HepG2 (cell line): ENCODE measurements around the gene KLF3. TPM values are rescaled to one million over a fixed set of nuclear protein-coding genes. Genes with fewer than 3 reads are reported as not detected.

Experiments used
- KLF15 ChIP-seq: sonication (generic); formaldehyde crosslinking; IDR thresholded peaks from 2 replicates; pipeline ENCODE4 v1.8.1; 2023; ENCODE audit warnings: borderline replicate concordance, mild to moderate bottlenecking, inconsistent platforms, missing genetic modification reagents, mixed read lengths
- KLF9 ChIP-seq: IDR thresholded peaks from 2 replicates; pipeline ENCODE4 v1.6.1; 2016; ENCODE audit warnings: low read depth
- PHF8 ChIP-seq: sonication (generic); formaldehyde crosslinking; IDR thresholded peaks from 2 replicates; pipeline ENCODE4 v1.5.0; 2020; ENCODE audit warnings: missing genetic modification reagents
- SOX13 ChIP-seq, 3 experiments: fragments of 450-650 bp in 1 of 3; sonication (generic) in 1 of 3; formaldehyde crosslinking in 1 of 3; IDR thresholded peaks in 2 of 3; conservative IDR thresholded peaks in 1 of 3; 2 replicates each; pipeline versions ENCODE4 v1.5.0 to v1.6.1; 2016 to 2020; ENCODE audit warnings: antibody characterized with exemption in 1 of 3, mild to moderate bottlenecking in 1 of 3, missing compliant biosample characterization in 1 of 3, missing genetic modification reagents in 1 of 3, moderate library complexity in 1 of 3
- TAF15 ChIP-seq: fragments of 200-400 bp; formaldehyde crosslinking; IDR thresholded peaks from one replicate; pipeline ENCODE4 v1.6.1; 2018; ENCODE audit warnings: mild to moderate bottlenecking, low read depth, low read length; ENCODE audit not compliant: poor library complexity, severe bottlenecking
- THAP7 ChIP-seq: sonication (generic); formaldehyde crosslinking; IDR thresholded peaks from 2 replicates; pipeline ENCODE4 v1.8.1; 2023; ENCODE audit warnings: mild to moderate bottlenecking, missing genetic modification reagents
- ZBTB42 ChIP-seq: sonication (generic); formaldehyde crosslinking; IDR thresholded peaks from 2 replicates; pipeline ENCODE4 v1.5.0; 2020; ENCODE audit warnings: mild to moderate bottlenecking, missing genetic modification reagents
- ZBTB44 ChIP-seq: sonication (generic); formaldehyde crosslinking; IDR thresholded peaks from 2 replicates; pipeline ENCODE4 v1.4.0; 2020; ENCODE audit warnings: missing genetic modification reagents
- ZNF326 ChIP-seq: sonication (generic); formaldehyde crosslinking; IDR thresholded peaks from 2 replicates; pipeline ENCODE4 v1.4.0; 2020; ENCODE audit warnings: missing genetic modification reagents, borderline replicate concordance
- ZNF333 ChIP-seq: sonication (generic); formaldehyde crosslinking; IDR thresholded peaks from 2 replicates; pipeline ENCODE4 v1.4.0; 2020; ENCODE audit warnings: mild to moderate bottlenecking, missing genetic modification reagents, borderline replicate concordance
- ZNF496 ChIP-seq: sonication (generic); formaldehyde crosslinking; IDR thresholded peaks from 2 replicates; pipeline ENCODE4 v1.8.1; 2023; ENCODE audit warnings: mild to moderate bottlenecking, moderate library complexity, missing genetic modification reagents; ENCODE audit not compliant: insufficient replicate concordance
- ZNF678 ChIP-seq: sonication (generic); formaldehyde crosslinking; IDR thresholded peaks from 2 replicates; pipeline ENCODE4 v1.4.0; 2020; ENCODE audit warnings: mild to moderate bottlenecking, missing genetic modification reagents
- ZNF709 ChIP-seq: sonication (generic); formaldehyde crosslinking; IDR thresholded peaks from 2 replicates; pipeline ENCODE4 v1.5.0; 2020; ENCODE audit warnings: mild to moderate bottlenecking, missing genetic modification reagents
- polyA plus RNA-seq, 8 experiments: library from polyadenylated mRNA; depleted of rRNA in 3 of 8; stranded (reverse) in 7 of 8; unstranded in 1 of 8; fragments of >200 nt; fragmentation: Illumina TruSeq in 4 of 8; extraction: Trizol in 4 of 8; gene quantifications; 2 replicates each; pipeline versions ENCODE4 v1.2.1 to v1.2.3, GENCODE V29; 2011 to 2016; ENCODE audit warnings: low read depth in 4 of 8, missing spikeins in 1 of 8, mixed read lengths in 1 of 8; ENCODE audit not compliant: insufficient read depth in 1 of 8
- total RNA-seq, 5 experiments: library from RNA; depleted of rRNA; stranded (reverse); fragments of >200 nt; fragmentation: Illumina TruSeq; extraction: Trizol; gene quantifications; 2 replicates each; pipeline ENCODE4 v1.2.3, GENCODE V29; 2016; ENCODE audit warnings: low read depth in 1 of 5

KLF3 gene
- total and polyA plus RNA-seq, 2 of the 13 experiments (the other 11 are each of a cell fraction or from before 2014, with no cell fraction given) = 29.1 to 37.8 TPM

GRCh38 chr4:38664706-38665401 is 855 bp downstream of the KLF3 start (continued):
- TF ChIP-seq ZBTB42 (CRISPR knock-in tag) (0 out of 2 replicates have a peak, but pooled peaks have one; percentile 30), ZNF326 (no peak), THAP7 (CRISPR knock-in tag) (no peak), PHF8 (peak; percentile 25; the same call in 1 of the 2 replicates), ZNF496 (CRISPR knock-in tag) (no peak), ZNF678 (CRISPR knock-in tag) (no peak), SOX13 (IDR thresholded peaks at IDR 0.05) (no peak), SOX13 (CRISPR knock-in tag; conservative IDR thresholded peaks at IDR 0.05 in 1 of 2, IDR thresholded peaks at IDR 0.05 in 1 of 2) (no peak), ZNF333 (no peak), ZBTB44 (CRISPR knock-in tag) (no peak), KLF9 (no peak), TAF15 (no peak), ZNF709 (no peak), KLF15 (CRISPR knock-in tag) (no peak)
